Fibroblast of skin of left biceps (primary cell): Measurements from ENCODE around the gene PODXL.

Source experiments
- DNase-seq, 2 experiments: peaks; one replicate each; pipeline ENCODE4 v3.0.0-alpha.2; 2013; ENCODE audit warnings: low read depth in 2 of 2

The PODXL gene

DNA sequence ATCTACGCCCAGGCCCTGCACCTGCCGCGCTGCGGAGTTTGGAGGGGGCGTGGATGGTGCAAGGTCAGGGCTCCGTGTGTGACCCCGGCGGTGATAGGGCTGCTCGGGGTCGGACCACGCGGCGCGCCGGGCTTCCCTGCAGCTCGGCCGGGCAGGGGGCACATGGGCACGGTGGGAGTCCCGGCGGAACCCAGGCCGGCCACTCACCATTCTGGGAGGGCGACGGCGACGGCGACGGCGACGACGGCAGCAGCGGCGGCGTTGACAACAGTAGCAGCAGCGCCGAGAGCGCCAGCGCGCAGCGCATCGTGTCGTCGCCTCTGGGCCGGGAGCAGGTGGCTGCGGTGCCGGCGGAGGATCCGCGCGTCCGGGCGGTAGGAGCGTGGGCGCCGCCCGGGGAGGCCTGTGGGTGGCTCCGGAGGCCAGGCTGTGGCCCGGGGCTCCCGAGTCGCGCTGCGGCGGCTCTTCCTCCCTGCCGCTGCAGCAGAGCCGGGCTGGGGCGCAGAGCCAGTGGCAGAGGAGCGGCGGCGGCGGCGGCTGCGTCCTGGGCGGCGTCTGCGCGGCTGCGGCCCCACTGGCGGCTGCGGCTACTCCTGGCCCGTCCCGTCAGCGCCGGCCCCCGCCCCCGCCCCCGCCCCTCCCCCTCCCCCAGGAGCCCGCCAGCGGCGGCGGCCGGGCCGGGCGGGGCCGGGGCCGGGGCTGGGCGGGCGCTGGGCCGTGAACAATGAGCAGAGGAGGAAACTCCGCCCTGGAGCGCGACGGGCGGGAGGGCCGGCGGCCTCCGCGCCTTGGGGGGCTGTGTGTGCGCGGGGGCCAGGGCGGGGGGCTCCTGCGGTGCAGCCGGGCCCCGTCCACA, at the start of gene PODXL:
Gene PODXL (minus strand): TSS at position 576 of the 856 bp plus-strand sequence. CDS start 269 bp downstream, at position 307.
- no peak for DNase-seq

DNA sequence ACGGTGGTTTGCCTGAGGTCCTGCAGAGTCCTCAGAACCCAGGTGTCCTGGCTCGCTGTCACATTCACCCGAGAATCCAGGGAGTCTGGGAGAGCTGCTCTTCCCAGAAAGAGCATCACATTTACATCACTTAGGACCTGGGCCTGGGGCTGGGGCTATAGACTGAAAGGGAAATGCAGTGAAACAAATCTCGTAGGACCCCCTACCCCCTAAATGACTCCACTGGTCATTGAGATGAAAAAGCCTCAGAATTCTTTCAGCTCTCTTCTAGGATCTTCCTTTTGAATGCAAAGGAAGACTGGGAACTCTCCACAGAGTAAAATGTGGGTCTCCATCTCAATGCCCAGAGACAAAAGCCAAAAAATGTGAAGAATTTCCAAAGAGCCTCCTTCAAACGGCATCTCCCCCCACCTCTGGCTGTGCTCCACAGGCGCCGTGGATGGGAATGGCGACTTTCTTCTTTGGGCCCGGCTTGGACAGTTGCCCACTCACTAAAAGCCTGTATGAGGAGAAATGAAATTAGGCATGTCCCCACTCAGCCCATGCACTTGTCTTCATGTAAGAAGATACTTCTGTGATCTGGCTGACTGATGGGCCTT, 49.0 kb upstream of the PODXL start:
- DNase-seq = no peak

GRCh38 chr7:131604841-131605279, 48.4 kb upstream of the PODXL start:
- DNase-seq = peak; percentile 55 to 62

DNA sequence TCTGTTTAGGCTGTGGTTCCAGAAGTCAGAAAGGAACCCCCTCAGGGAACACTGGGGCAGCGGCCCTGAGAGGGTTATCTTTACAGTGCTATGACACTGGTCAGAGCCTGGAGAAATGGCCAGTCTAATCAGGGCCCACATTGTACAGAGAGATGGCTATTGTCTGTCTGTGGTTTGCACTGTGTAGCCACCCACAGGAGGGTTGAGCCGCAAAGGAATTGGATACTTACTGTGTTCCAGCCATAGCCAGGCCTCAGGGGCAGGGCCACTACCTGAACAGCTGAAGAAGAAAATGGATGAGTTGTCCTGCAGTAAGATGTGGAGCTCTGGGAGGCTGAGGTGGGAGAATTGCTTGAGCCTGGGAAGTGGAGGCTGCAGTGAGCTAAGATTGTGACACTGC, 47.5 kb upstream of the PODXL start:
- no peak for DNase-seq

GRCh38 chr7:131602994-131603372, 46.6 kb upstream of the PODXL start:
- DNase-seq = no peak

GRCh38 chr7:131602304-131602993, 46.0 kb upstream of the PODXL start:
- no peak for DNase-seq

GRCh38 chr7:131600085-131600881, 43.9 kb upstream of the PODXL start:
- no peak for DNase-seq

DNA sequence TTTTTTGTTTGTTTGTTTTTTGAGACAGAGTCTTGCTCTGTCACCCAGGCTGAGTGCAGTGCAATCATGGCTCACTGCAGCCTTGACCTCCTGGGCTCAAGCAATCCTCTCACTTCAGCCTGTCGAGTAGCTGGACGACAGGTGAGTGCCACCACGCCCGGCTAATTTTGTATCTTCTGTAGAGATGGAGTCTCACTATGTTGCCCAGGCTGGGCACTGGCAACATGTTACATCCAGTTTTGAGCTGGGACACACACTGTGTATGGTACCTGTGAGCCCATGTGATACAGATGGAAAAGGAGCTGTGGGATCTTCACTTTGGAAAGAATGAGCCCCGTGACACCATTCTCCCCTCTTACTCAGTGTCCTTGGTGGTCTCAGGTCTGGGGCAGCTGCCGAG, 40.4 kb upstream of the PODXL start:
- no peak for DNase-seq

DNA sequence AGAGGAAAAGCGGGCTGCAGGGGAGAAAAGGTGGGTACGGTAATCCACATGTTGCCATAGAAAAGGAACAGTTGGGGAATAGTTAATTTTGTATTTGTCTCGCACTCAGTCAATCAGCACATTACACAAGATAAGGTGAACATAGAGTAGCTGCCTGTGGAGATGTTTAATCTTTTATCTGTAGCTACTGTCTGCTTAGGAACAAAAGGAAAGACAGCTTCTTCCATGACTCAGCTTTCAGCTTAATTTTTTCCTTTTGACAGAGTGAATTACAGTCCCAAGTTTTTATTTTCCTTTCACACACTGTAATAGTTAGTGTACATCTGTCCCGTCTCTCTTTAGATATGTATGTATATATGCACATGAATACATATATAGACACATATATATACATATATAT, 39.3 kb upstream of the PODXL start:
- DNase-seq = no peak

DNA sequence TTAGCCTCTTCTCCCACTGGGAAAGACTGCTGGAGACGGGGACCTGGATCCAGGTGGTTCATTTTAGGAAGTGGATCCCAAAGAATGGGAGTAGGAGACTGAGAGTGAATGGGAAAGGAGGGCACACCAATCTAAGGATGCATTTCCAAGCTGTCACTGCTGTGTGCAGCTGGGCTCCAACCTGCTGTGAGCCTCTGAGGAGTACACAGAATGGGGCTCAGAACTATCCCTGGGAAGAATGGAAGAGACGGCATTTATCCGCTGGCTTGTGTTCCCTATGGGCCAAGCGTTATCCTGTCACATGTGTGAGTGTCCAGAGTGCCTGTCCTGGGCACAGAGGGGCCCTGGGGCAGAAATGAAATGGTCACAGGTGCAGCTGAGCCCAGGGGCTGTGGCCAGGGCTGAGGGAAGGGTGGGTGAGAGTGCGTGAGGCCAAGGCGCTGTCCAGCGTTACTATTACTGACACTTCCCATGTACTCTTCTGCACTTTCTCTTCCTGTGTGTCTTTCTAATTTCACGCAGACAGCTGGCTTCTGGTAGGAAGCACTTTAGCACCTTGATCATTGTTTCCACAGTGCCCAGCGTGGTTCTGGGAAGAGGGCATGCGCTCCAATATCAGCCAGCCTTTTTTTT, 35.4 kb upstream of the PODXL start:
- DNase-seq = no peak

DNA sequence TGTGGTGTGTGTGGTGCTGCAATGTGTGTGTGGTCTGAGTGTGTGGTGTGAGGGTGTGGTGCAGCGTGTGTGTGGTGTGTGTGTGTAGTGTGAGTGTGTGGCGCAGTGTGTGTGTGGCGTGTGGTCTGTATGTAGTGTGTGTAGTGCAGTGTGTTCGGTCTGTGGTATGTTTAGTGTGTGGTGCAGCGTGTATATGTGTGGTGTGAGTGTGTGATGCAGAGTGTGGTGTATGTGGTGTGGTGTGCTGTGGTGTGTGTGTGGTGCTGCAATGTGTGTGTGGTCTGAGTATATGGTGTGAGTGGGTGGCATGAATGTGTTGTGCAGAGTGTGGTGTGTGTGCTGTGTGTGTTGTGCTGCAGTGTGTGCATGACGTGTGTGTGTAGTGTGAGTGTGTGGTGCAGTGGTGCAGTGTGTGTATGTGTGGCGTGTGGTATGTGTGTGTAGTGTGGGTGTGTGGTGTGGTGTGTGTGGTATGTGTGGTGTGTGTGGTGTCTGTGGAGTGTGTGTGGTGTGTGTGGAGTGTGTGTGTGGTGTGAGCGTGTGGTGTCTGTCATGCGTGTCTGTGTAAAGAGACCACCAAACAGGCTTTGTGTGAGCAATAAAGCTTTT, 31.0 kb upstream of the PODXL start:
- DNase-seq = no peak

- no peak for DNase-seq
These were observed 30.3 kb upstream of the PODXL start for GRCh38 chr7:131586759-131587158.

DNA sequence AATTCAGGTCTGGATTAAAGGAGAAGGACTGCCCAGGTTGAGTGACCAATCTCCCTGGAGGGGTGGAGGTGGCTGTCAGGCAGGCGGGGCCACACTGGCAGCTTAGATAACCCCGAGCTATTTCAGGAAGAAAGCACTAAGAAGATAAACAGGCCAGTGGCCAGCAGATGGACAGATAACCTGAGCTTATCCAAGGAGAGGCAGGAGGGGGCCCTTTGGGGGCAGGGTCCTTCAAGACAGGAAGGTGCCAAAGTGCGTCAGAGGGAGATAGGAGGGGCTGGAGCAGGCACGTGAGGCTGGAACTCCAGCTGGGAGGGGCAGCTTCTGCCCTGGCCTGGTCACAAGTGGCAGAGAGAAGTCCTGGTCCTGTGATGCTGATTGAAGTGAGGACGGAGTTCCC, 29.8 kb upstream of the PODXL start:
- DNase-seq = no peak

- no peak for DNase-seq
These were observed 27.0 kb upstream of the PODXL start for GRCh38 chr7:131583430-131583829.

DNA sequence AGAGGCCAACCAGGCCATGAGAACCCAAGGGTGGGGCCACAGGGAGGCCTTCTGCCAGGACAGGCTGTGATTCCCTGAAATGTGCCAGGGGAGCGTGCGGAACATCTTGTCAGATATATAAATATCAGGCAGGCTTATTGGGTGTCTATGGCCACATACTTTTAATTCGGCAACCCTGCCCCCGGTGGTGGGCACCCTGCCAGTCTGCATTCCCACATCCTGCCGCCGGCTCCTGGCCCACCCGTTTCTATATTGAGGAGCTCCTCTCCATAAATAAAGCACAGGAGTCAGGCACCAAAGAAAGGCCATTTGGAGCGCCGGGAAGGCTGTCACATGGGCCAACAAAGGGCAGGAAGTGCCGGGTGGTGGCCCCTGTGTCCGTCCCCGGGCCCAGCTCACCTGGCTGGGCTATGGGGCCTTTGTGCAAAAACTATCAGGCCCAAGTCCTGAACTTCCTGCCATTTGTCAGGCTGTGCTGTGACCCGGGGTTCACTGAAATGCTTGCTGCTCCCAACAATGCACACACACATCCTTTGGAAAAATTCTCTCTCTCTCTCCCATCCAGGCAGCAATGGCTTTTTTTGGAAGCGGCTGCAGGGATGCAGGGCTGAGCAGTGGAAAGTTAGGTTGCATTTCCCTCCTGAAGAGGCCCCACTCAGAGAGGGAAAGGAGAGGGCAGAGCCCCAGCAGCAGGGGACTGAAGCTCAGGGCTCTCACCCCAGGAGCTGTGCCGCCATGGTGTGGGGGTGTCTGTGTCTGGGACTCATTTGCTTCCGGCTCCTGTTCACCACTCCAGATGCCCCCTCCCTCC, 25.0 kb upstream of the PODXL start:
- DNase-seq = no peak

DNA sequence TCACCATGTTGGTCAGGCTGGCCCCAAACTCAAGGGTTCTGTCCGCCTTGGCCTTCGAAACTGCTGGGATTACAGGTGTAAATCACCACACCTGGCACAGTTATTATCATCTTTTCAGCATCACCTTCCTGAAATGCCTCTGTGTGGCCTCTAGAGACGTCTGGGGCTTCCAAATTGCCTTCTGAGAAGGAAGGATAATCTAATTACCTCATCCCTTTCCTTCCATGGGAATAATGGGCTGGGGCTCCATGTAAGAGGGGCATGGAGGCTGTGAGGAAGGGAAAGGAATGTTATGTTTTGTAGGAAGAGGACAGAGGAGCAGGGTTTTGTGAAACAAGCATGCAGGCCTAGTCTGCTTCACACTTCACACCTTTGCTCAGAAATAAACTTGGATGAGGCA, 22.2 kb upstream of the PODXL start:
- no peak for DNase-seq

DNA sequence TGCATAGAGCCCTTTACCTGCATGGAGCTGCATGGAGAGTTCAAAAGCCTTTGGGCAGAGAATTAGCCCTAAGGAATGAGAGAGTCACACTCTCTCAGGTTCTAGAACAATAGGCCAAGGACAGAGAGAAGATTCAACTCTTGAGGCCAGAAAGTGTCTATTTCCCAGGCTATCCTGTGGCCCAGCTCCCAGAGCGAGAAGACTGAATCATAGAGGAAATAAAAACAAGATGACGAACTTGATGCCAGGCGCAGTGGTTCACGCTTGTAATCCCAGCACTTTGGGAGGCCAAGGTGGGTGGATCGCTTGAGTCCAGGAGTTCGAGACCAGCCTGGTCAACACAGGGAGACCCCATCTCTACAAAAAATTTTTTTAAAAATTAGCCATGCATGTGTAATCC, 18.3 kb upstream of the PODXL start:
- no peak for DNase-seq

- DNase-seq = no peak
These were observed 14.0 kb upstream of the PODXL start for GRCh38 chr7:131570401-131570800.

- no peak for DNase-seq
These were observed 12.5 kb upstream of the PODXL start for GRCh38 chr7:131568970-131569369.

GRCh38 chr7:131568510-131568909, 12.1 kb upstream of the PODXL start:
- no peak for DNase-seq
